ENCODE measurements around the gene HLCS. TPM values are rescaled to one million over a fixed set of nuclear protein-coding genes. Genes with fewer than 3 reads are reported as not detected.
"Not testable (repeated sequence)": the region's sequence is repeated elsewhere in the genome, so short reads cannot be mapped to it uniquely, and the experiment has no call there.

HLCS gene
- polyA plus RNA-seq, 1 experiment: 16.9 TPM

GRCh38 chr21:36825658-36826057, 140.8 kb downstream of the HLCS start:
- ChIA-PET CTCF (interaction anchor here (1.3 kb wide), 1 partner anchor 28 kb away, joined by 3 read pairs; no protein-coding TSS in a partner anchor), POLR2A (no interaction called here)
- H3K4me3 ChIP-seq (ENCODE audit: low read depth, low read length): no peak overlapping the region
- H3K27me3 ChIP-seq (ENCODE audit: control insufficient read depth, insufficient read depth, low read length): no peaks in the 10 kb centered on the region
- no peak for DNase-seq (ENCODE audit: low read depth)
- H3K36me3 ChIP-seq (ENCODE audit: control insufficient read depth, insufficient read depth, low read length): peaks cover 2% of the 10 kb centered on the region; the same call in 1 of the 2 replicates
- TF ChIP-seq, protein P1, sequence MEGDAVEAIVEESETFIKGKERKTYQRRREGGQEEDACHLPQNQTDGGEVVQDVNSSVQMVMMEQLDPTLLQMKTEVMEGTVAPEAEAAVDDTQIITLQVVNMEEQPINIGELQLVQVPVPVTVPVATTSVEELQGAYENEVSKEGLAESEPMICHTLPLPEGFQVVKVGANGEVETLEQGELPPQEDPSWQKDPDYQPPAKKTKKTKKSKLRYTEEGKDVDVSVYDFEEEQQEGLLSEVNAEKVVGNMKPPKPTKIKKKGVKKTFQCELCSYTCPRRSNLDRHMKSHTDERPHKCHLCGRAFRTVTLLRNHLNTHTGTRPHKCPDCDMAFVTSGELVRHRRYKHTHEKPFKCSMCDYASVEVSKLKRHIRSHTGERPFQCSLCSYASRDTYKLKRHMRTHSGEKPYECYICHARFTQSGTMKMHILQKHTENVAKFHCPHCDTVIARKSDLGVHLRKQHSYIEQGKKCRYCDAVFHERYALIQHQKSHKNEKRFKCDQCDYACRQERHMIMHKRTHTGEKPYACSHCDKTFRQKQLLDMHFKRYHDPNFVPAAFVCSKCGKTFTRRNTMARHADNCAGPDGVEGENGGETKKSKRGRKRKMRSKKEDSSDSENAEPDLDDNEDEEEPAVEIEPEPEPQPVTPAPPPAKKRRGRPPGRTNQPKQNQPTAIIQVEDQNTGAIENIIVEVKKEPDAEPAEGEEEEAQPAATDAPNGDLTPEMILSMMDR (IDR thresholded peaks at IDR 0.05; ENCODE audit: insufficient read depth, low read depth, low read length): no peak

DNA sequence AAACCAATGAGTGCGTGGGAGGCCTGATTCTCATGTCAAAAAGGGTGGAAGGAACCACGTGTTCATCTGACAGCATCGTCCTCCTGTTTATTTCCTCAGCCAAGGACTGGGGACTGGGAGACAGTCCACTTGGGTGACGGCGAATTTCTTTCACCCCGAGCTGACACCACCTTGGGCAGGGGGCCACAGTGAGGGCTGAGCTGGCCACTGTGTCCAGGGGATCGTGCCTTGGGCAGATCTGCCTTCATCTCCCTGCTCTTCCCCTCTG, 145.5 kb downstream of the HLCS start:
- Histone ChIP-seq H3K27me3 (ENCODE audit: control insufficient read depth, insufficient read depth, low read length) (no peaks in the 10 kb centered on the region), H3K4me3 (ENCODE audit: low read depth, low read length) (no peak overlapping the region), H3K36me3 (ENCODE audit: control insufficient read depth, insufficient read depth, low read length) (peaks cover 2% of the 10 kb centered on the region; the same call in 1 of the 2 replicates)
- DNase-seq (ENCODE audit: low read depth): no peak
- CTCF ChIA-PET: no interaction called here
- TF ChIP-seq, protein P1 (IDR thresholded peaks at IDR 0.05; ENCODE audit: insufficient read depth, low read depth, low read length): no peak
- POLR2A ChIA-PET: no interaction called here

- no peak for DNase-seq (ENCODE audit: low read depth)
Observed at GRCh38 chr21:36820176-36821031, 146.1 kb downstream of the HLCS start.

GRCh38 chr21:36817732-36818450, 148.6 kb downstream of the HLCS start:
- TF ChIP-seq, protein P1 (IDR thresholded peaks at IDR 0.05; ENCODE audit: insufficient read depth, low read depth, low read length): no peak
- DNase-seq (ENCODE audit: low read depth): no peak
- peaks cover 2% of the 10 kb centered on the region; the same call in 1 of the 2 replicates for H3K36me3 ChIP-seq (ENCODE audit: control insufficient read depth, insufficient read depth, low read length)
- CTCF ChIA-PET: interaction anchor here (0.7 to 1.0 kb wide), 2 partner anchors 15 to 165 kb away, joined by 3 read pairs; no protein-coding TSS in a partner anchor
- no peaks in the 10 kb centered on the region for H3K27me3 ChIP-seq (ENCODE audit: control insufficient read depth, insufficient read depth, low read length)
- POLR2A ChIA-PET: no interaction called here
- no peak overlapping the region for H3K4me3 ChIP-seq (ENCODE audit: low read depth, low read length)

More at GRCh38 chr21:36820176-36821031, 146.1 kb downstream of the HLCS start:
- CTCF ChIA-PET: no interaction called here
- peaks cover 2% of the 10 kb centered on the region; the same call in 1 of the 2 replicates for H3K36me3 ChIP-seq (ENCODE audit: control insufficient read depth, insufficient read depth, low read length)
- TF ChIP-seq, protein P1 (IDR thresholded peaks at IDR 0.05; ENCODE audit: insufficient read depth, low read depth, low read length): no peak
- POLR2A ChIA-PET: no interaction called here
- H3K4me3 ChIP-seq (ENCODE audit: low read depth, low read length): no peak overlapping the region
- H3K27me3 ChIP-seq (ENCODE audit: control insufficient read depth, insufficient read depth, low read length): no peaks in the 10 kb centered on the region

DNA sequence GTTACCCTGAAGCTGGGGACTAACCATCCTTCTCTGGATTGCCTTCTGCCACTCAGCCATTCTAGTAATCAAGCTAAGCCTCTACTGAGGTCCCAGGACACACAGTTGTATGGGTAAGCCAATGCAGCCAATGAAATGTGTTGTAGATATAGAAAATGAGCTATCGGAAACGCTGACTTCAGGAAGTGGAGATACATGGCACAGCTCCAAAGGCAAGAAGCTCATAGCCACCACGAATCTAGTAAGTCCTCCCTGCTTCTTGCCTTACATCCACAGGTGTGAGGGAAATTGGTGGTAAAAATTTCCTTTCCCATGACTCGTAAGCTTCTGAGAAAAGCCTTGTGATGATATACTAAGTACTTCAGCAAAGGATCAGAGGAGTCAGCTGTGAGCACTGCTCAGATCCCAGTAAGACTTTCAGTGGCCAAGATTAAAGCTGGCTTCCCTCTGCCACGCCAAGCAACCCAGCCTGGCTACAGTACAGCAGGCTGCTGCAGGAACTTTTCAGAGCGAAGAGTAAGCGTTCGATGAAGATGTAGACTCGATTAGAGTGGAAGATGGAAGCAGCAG, 149.8 kb downstream of the HLCS start:
- no peaks in the 10 kb centered on the region for H3K27me3 ChIP-seq (ENCODE audit: control insufficient read depth, insufficient read depth, low read length)
- no peak overlapping the region for H3K4me3 ChIP-seq (ENCODE audit: low read depth, low read length)
- TF ChIP-seq, protein P1 (IDR thresholded peaks at IDR 0.05; ENCODE audit: insufficient read depth, low read depth, low read length): no peak
- no peak for DNase-seq (ENCODE audit: low read depth)
- H3K36me3 ChIP-seq (ENCODE audit: control insufficient read depth, insufficient read depth, low read length): no peaks in the 10 kb centered on the region
- ChIA-PET CTCF (interaction anchor here (0.6 to 1.3 kb wide), 4 partner anchors 9 to 42 kb away, joined by 3 to 4 read pairs (median 3); no protein-coding TSS in a partner anchor), POLR2A (no interaction called here)

DNA sequence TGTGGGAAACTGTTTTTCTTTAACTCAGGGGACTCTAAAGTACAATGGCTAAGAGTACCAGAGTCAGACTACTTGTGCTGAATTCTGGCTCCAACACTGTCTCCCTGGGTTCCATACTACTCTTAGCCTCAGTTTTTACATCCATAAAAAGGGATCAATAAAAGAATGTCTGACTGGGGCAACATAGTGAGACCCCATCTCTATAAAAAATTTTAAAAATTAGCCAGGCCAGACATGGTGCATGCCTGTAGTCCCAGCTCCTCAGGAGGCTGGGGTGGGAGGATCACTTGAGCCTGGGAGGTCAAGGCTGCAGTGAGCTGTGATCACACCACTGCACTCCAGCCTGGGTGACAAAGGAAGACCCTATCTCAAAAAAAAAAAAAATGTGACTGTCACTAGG, 150.4 kb downstream of the HLCS start:
- H3K36me3 ChIP-seq (ENCODE audit: control insufficient read depth, insufficient read depth, low read length); H3K4me3 ChIP-seq (ENCODE audit: low read depth, low read length); POLR2A ChIA-PET; DNase-seq (ENCODE audit: low read depth); H3K27me3 ChIP-seq (ENCODE audit: control insufficient read depth, insufficient read depth, low read length): not testable (repeated sequence)
- CTCF ChIA-PET: interaction anchor here (0.6 to 1.3 kb wide), 4 partner anchors 8 to 42 kb away, joined by 3 to 4 read pairs (median 3); no protein-coding TSS in a partner anchor

Data from BJ (cell line).